ENCODE results near the gene STRA8. TPM values are rescaled to one million over a fixed set of nuclear protein-coding genes. Genes with fewer than 3 reads are reported as not detected.

The STRA8 gene
- polyA plus RNA-seq, 1 donor (not counting 4 experiments of a cell fraction or from before 2014, with no cell fraction given) = not detected

- Histone ChIP-seq H3K9me1 (ENCODE audit: control insufficient read depth, extremely low read depth, insufficient read depth, low read length) (no peaks in the 10 kb centered on the region), H3K9me3 (ENCODE audit: control insufficient read depth, low read depth, low read length) (no peaks in the 10 kb centered on the region), H3K79me2 (ENCODE audit: control insufficient read depth, insufficient read depth, low read length) (no peaks in the 10 kb centered on the region), H3K4me1 (ENCODE audit: control insufficient read depth, extremely low read depth, insufficient read depth, low read length) (peaks cover 3% of the 10 kb centered on the region), H3K9ac (ENCODE audit: control insufficient read depth, extremely low read depth, insufficient read depth, low read length) (no peak overlapping the region), H3K27me3 (ENCODE audit: control insufficient read depth, extremely low read depth, insufficient read depth, low read length) (no peaks in the 10 kb centered on the region), H4K20me1 (ENCODE audit: control insufficient read depth, extremely low read depth, insufficient read depth, low read length) (no peaks in the 10 kb centered on the region), H3K4me2 (ENCODE audit: control insufficient read depth, extremely low read depth, insufficient read depth, low read depth, low read length) (no peak overlapping the region), H3K27ac (ENCODE audit: control insufficient read depth, insufficient read depth, low read length) (no peak overlapping the region), H3K36me3 (ENCODE audit: control insufficient read depth in 2 of 2, extremely low read depth in 1 of 2, insufficient read depth in 2 of 2, low read length in 2 of 2) (no peaks in the 10 kb centered on the region), H2AFZ (ENCODE audit: control insufficient read depth, low read length) (no peak overlapping the region), H3K4me3 (ENCODE audit: control insufficient read depth in 2 of 3, extremely low read depth in 1 of 3, insufficient read depth in 2 of 3, low read depth in 1 of 3, low read length in 3 of 3) (no peak overlapping the region)
- dilution Hi-C loops (cut with MboI; ENCODE audit: extremely low pct_ligation_motif_present, low sequenced_read_pairs) = no loop called here
- FAIRE-seq = no peak
- TF ChIP-seq CTCF (optimal IDR thresholded peaks at IDR 0.05 in 1 of 3, IDR thresholded peaks at IDR 0.05 in 1 of 3, conservative IDR thresholded peaks at IDR 0.05 in 1 of 3; ENCODE audit: extremely low read depth in 1 of 3, insufficient read depth in 2 of 3, low read length in 3 of 3) (no peak), EZH2 (IDR thresholded peaks at IDR 0.05; ENCODE audit: low read length) (no peak)
- DNase-seq (ENCODE audit: low read depth, low spot score) = no peak
These were observed 26.8 kb downstream of the STRA8 start for GRCh38 chr7:135260470-135260869.

GRCh38 chr7:135260930-135261721, 27.5 kb downstream of the STRA8 start:
- no peaks in the 10 kb centered on the region for H3K36me3 ChIP-seq (ENCODE audit: control insufficient read depth in 2 of 2, extremely low read depth in 1 of 2, insufficient read depth in 2 of 2, low read length in 2 of 2)
- no peak overlapping the region for H3K27ac ChIP-seq (ENCODE audit: control insufficient read depth, insufficient read depth, low read length)
- peaks cover 3% of the 10 kb centered on the region for H3K4me1 ChIP-seq (ENCODE audit: control insufficient read depth, extremely low read depth, insufficient read depth, low read length)
- H3K9me1 ChIP-seq (ENCODE audit: control insufficient read depth, extremely low read depth, insufficient read depth, low read length) = no peaks in the 10 kb centered on the region
- H3K27me3 ChIP-seq (ENCODE audit: control insufficient read depth, extremely low read depth, insufficient read depth, low read length) = no peaks in the 10 kb centered on the region
- H3K4me3 ChIP-seq (ENCODE audit: control insufficient read depth in 2 of 3, extremely low read depth in 1 of 3, insufficient read depth in 2 of 3, low read depth in 1 of 3, low read length in 3 of 3) = no peak overlapping the region
- DNase-seq (ENCODE audit: low read depth, low spot score) = no peak
- peak; percentile 71 for FAIRE-seq
- H3K9ac ChIP-seq (ENCODE audit: control insufficient read depth, extremely low read depth, insufficient read depth, low read length) = no peak overlapping the region
- dilution Hi-C loops (cut with MboI; ENCODE audit: extremely low pct_ligation_motif_present, low sequenced_read_pairs) = no loop called here
- no peaks in the 10 kb centered on the region for H3K79me2 ChIP-seq (ENCODE audit: control insufficient read depth, insufficient read depth, low read length)
- no peak for TF ChIP-seq CTCF (optimal IDR thresholded peaks at IDR 0.05 in 1 of 3, IDR thresholded peaks at IDR 0.05 in 1 of 3, conservative IDR thresholded peaks at IDR 0.05 in 1 of 3; ENCODE audit: extremely low read depth in 1 of 3, insufficient read depth in 2 of 3, low read length in 3 of 3)
- no peak for TF ChIP-seq EZH2 (IDR thresholded peaks at IDR 0.05; ENCODE audit: low read length)
- H2AFZ ChIP-seq (ENCODE audit: control insufficient read depth, low read length) = peak overlapping the region; percentile 55
- no peaks in the 10 kb centered on the region for H4K20me1 ChIP-seq (ENCODE audit: control insufficient read depth, extremely low read depth, insufficient read depth, low read length)
- no peak overlapping the region for H3K4me2 ChIP-seq (ENCODE audit: control insufficient read depth, extremely low read depth, insufficient read depth, low read depth, low read length)
- H3K9me3 ChIP-seq (ENCODE audit: control insufficient read depth, low read depth, low read length) = no peaks in the 10 kb centered on the region
